ENCODE data around the gene TAB2.

The TAB2 gene

GRCh38 chr6:149436647-149437046 is 119.1 kb downstream of the TAB2 start:
- H2AFZ ChIP-seq (ENCODE audit: low read depth, low read length): no peak overlapping the region
- no peaks in the 10 kb centered on the region for H3K36me3 ChIP-seq (ENCODE audit: control insufficient read depth in 1 of 2, insufficient read depth in 2 of 2, low read depth in 1 of 2, low read length in 2 of 2)

GRCh38 chr6:149437212-149437611 is 119.7 kb downstream of the TAB2 start:
- Histone ChIP-seq H3K79me1 (replicated peaks; ENCODE audit: low read length, poor library complexity, severe bottlenecking) (no peaks in the 10 kb centered on the region), H2AK5ac (ENCODE audit: low read length, severe bottlenecking) (no peak overlapping the region), H4K8ac (ENCODE audit: low read length) (no peak overlapping the region), H2BK12ac (ENCODE audit: low read length in 2 of 2) (no peak overlapping the region), H3K36me3 (ENCODE audit: control insufficient read depth in 1 of 2, insufficient read depth in 2 of 2, low read depth in 1 of 2, low read length in 2 of 2) (no peaks in the 10 kb centered on the region), H3K4me3 (ENCODE audit: insufficient read depth in 1 of 2, low read depth in 1 of 2, low read length in 2 of 2) (no peak overlapping the region), H3K27ac (ENCODE audit: low read length, poor library complexity, severe bottlenecking) (no peak overlapping the region), H3K4me1 (ENCODE audit: control insufficient read depth, insufficient read depth, low read depth, low read length) (peaks cover 13% of the 10 kb centered on the region), H3K14ac (ENCODE audit: low read length in 2 of 2) (no peak overlapping the region), H2BK15ac (ENCODE audit: low read depth, poor library complexity, severe bottlenecking) (no peak overlapping the region), H3K4me2 (ENCODE audit: low read length, poor library complexity, severe bottlenecking) (no peak overlapping the region), H4K91ac (ENCODE audit: low read length) (no peak overlapping the region), H3K9ac (ENCODE audit: low read length) (no peak overlapping the region), H3K18ac (ENCODE audit: low read depth in 1 of 2, low read length in 2 of 2) (no peak overlapping the region), H2BK5ac (ENCODE audit: low read depth, low read length, poor library complexity, severe bottlenecking) (no peak overlapping the region), H3K23ac (ENCODE audit: low read length in 2 of 2) (no peak overlapping the region), H3K4ac (ENCODE audit: low read depth in 1 of 2, low read length in 2 of 2) (no peak overlapping the region), H2BK120ac (ENCODE audit: low read depth, low read length) (no peak overlapping the region), H2AFZ (ENCODE audit: low read depth, low read length) (no peak overlapping the region), H3K9me3 (ENCODE audit: control insufficient read depth, low read length) (no peaks in the 10 kb centered on the region), H3K27me3 (ENCODE audit: control insufficient read depth in 1 of 2, insufficient read depth in 1 of 2, low read length in 2 of 2) (peaks cover 0 to 23% of the 10 kb centered on the region in 2 experiments)
- DNase-seq: no peak
- 100% methylated on average over 3 of the region's 3 CpGs for WGBS

More at GRCh38 chr6:149436647-149437046, 119.1 kb downstream of the TAB2 start:
- Histone ChIP-seq H3K14ac (ENCODE audit: low read length in 2 of 2) (no peak overlapping the region), H2BK15ac (ENCODE audit: low read depth, poor library complexity, severe bottlenecking) (no peak overlapping the region), H3K4me3 (ENCODE audit: insufficient read depth in 1 of 2, low read depth in 1 of 2, low read length in 2 of 2) (no peak overlapping the region), H2AK5ac (ENCODE audit: low read length, severe bottlenecking) (no peak overlapping the region), H3K4ac (ENCODE audit: low read depth in 1 of 2, low read length in 2 of 2) (no peak overlapping the region), H3K4me1 (ENCODE audit: control insufficient read depth, insufficient read depth, low read depth, low read length) (peaks cover 10% of the 10 kb centered on the region), H3K79me1 (replicated peaks; ENCODE audit: low read length, poor library complexity, severe bottlenecking) (no peaks in the 10 kb centered on the region), H4K91ac (ENCODE audit: low read length) (no peak overlapping the region), H3K9me3 (ENCODE audit: control insufficient read depth, low read length) (no peaks in the 10 kb centered on the region), H3K18ac (ENCODE audit: low read depth in 1 of 2, low read length in 2 of 2) (no peak overlapping the region), H3K27ac (ENCODE audit: low read length, poor library complexity, severe bottlenecking) (no peak overlapping the region), H3K9ac (ENCODE audit: low read length) (no peak overlapping the region), H2BK5ac (ENCODE audit: low read depth, low read length, poor library complexity, severe bottlenecking) (no peak overlapping the region), H2BK12ac (ENCODE audit: low read length in 2 of 2) (no peak overlapping the region), H3K23ac (ENCODE audit: low read length in 2 of 2) (no peak overlapping the region), H3K4me2 (ENCODE audit: low read length, poor library complexity, severe bottlenecking) (no peak overlapping the region), H2BK120ac (ENCODE audit: low read depth, low read length) (no peak overlapping the region), H3K27me3 (ENCODE audit: control insufficient read depth in 1 of 2, insufficient read depth in 1 of 2, low read length in 2 of 2) (peaks cover 0 to 18% of the 10 kb centered on the region in 2 experiments), H4K8ac (ENCODE audit: low read length) (no peak overlapping the region)
- WGBS: 94% methylated on average over 12 of the region's 12 CpGs
- DNase-seq: no peak

- 90% methylated on average over 3 of the region's 3 CpGs for WGBS
- H2BK120ac ChIP-seq (ENCODE audit: low read depth, low read length): no peak overlapping the region
- no peak overlapping the region for H2AFZ ChIP-seq (ENCODE audit: low read depth, low read length)
- no peak overlapping the region for H4K8ac ChIP-seq (ENCODE audit: low read length)
- no peak overlapping the region for H2AK5ac ChIP-seq (ENCODE audit: low read length, severe bottlenecking)
- no peak for DNase-seq
- no peak overlapping the region for H3K23ac ChIP-seq (ENCODE audit: low read length in 2 of 2)
- no peak overlapping the region for H4K91ac ChIP-seq (ENCODE audit: low read length)
- no peak overlapping the region for H3K4ac ChIP-seq (ENCODE audit: low read depth in 1 of 2, low read length in 2 of 2)
- H2BK5ac ChIP-seq (ENCODE audit: low read depth, low read length, poor library complexity, severe bottlenecking): no peak overlapping the region
- no peak overlapping the region for H3K27ac ChIP-seq (ENCODE audit: low read length, poor library complexity, severe bottlenecking)
- no peak overlapping the region for H3K14ac ChIP-seq (ENCODE audit: low read length in 2 of 2)
- no peaks in the 10 kb centered on the region for H3K79me1 ChIP-seq (replicated peaks; ENCODE audit: low read length, poor library complexity, severe bottlenecking)
- H2BK15ac ChIP-seq (ENCODE audit: low read depth, poor library complexity, severe bottlenecking): no peak overlapping the region
- peaks cover 13% of the 10 kb centered on the region for H3K4me1 ChIP-seq (ENCODE audit: control insufficient read depth, insufficient read depth, low read depth, low read length)
- H3K18ac ChIP-seq (ENCODE audit: low read depth in 1 of 2, low read length in 2 of 2): no peak overlapping the region
- no peaks in the 10 kb centered on the region for H3K9me3 ChIP-seq (ENCODE audit: control insufficient read depth, low read length)
- H3K4me3 ChIP-seq (ENCODE audit: insufficient read depth in 1 of 2, low read depth in 1 of 2, low read length in 2 of 2): no peak overlapping the region
- H3K9ac ChIP-seq (ENCODE audit: low read length): no peak overlapping the region
- H3K27me3 ChIP-seq (ENCODE audit: control insufficient read depth in 1 of 2, insufficient read depth in 1 of 2, low read length in 2 of 2): peaks cover 0 to 26% of the 10 kb centered on the region in 2 experiments
- no peak overlapping the region for H3K4me2 ChIP-seq (ENCODE audit: low read length, poor library complexity, severe bottlenecking)
- no peak overlapping the region for H2BK12ac ChIP-seq (ENCODE audit: low read length in 2 of 2)
- no peaks in the 10 kb centered on the region for H3K36me3 ChIP-seq (ENCODE audit: control insufficient read depth in 1 of 2, insufficient read depth in 2 of 2, low read depth in 1 of 2, low read length in 2 of 2)
Observed at GRCh38 chr6:149438855-149439254, 121.3 kb downstream of the TAB2 start.

- no peak overlapping the region for H4K8ac ChIP-seq (ENCODE audit: low read length)
- no peak overlapping the region for H2BK12ac ChIP-seq (ENCODE audit: low read length in 2 of 2)
- H2BK15ac ChIP-seq (ENCODE audit: low read depth, poor library complexity, severe bottlenecking): no peak overlapping the region
- no peak overlapping the region for H2BK120ac ChIP-seq (ENCODE audit: low read depth, low read length)
- no peak overlapping the region for H3K9ac ChIP-seq (ENCODE audit: low read length)
- no peak overlapping the region for H3K18ac ChIP-seq (ENCODE audit: low read depth in 1 of 2, low read length in 2 of 2)
- H3K14ac ChIP-seq (ENCODE audit: low read length in 2 of 2): no peak overlapping the region
- no peaks in the 10 kb centered on the region for H3K9me3 ChIP-seq (ENCODE audit: control insufficient read depth, low read length)
- no peaks in the 10 kb centered on the region for H3K36me3 ChIP-seq (ENCODE audit: control insufficient read depth in 1 of 2, insufficient read depth in 2 of 2, low read depth in 1 of 2, low read length in 2 of 2)
- H3K27me3 ChIP-seq (ENCODE audit: control insufficient read depth in 1 of 2, insufficient read depth in 1 of 2, low read length in 2 of 2): peaks cover 0 to 26% of the 10 kb centered on the region in 2 experiments
- no peak overlapping the region for H2AK5ac ChIP-seq (ENCODE audit: low read length, severe bottlenecking)
- no peak overlapping the region for H3K23ac ChIP-seq (ENCODE audit: low read length in 2 of 2)
- H3K4me1 ChIP-seq (ENCODE audit: control insufficient read depth, insufficient read depth, low read depth, low read length): peaks cover 14% of the 10 kb centered on the region
- no peak overlapping the region for H4K91ac ChIP-seq (ENCODE audit: low read length)
- DNase-seq: no peak
- no peak overlapping the region for H2BK5ac ChIP-seq (ENCODE audit: low read depth, low read length, poor library complexity, severe bottlenecking)
- WGBS: no CpG with 5 or more reads among the region's 1 CpG
- no peak overlapping the region for H3K4me2 ChIP-seq (ENCODE audit: low read length, poor library complexity, severe bottlenecking)
- H3K4me3 ChIP-seq (ENCODE audit: insufficient read depth in 1 of 2, low read depth in 1 of 2, low read length in 2 of 2): no peak overlapping the region
- H3K27ac ChIP-seq (ENCODE audit: low read length, poor library complexity, severe bottlenecking): no peak overlapping the region
- no peak overlapping the region for H3K4ac ChIP-seq (ENCODE audit: low read depth in 1 of 2, low read length in 2 of 2)
- H2AFZ ChIP-seq (ENCODE audit: low read depth, low read length): no peak overlapping the region
- no peaks in the 10 kb centered on the region for H3K79me1 ChIP-seq (replicated peaks; ENCODE audit: low read length, poor library complexity, severe bottlenecking)
Observed at GRCh38 chr6:149439626-149440025, 122.1 kb downstream of the TAB2 start.
